ENCODE measurements around the gene COL6A3.

COL6A3 gene

DNA sequence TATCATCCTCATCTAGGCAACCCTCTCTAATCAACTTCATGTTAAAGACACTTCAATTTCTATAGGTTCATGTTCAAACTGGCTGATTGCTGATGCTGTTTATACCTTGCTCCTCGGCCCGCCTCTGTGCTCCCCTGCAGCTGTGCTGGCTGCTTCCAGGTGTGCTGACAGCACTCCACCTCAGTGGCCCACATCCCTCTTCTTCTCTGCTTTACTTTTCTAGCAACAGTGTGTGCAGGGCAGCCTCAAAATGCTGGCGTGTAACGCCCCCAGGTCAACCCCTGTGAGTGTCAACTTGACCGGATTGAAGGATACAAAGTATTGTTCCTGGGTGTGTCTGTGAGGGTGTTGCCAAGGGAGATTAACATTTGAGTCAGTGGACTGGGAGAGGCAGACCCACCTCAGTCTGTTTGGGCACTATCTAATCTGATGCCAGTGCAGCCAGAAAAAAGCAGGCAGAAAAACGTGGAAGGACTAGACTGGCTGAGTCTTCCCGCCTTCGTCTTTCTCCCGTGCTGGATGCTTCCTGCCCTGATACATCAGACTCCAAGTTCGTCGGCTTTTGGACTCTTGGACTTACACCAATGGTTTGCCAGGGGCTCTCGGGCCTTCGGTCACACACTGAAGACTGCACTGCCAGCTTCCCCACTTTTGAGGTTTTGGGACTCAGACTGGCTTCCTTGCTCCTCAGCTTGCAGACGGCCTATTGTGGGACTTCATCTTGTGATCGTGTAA, 94.7 kb downstream of the COL6A3 start:
- H3K36me3 ChIP-seq (ENCODE audit: control insufficient read depth, low read depth, low read length), result no peaks in the 10 kb centered on the region
- peaks cover 6% of the 10 kb centered on the region for H3K4me1 ChIP-seq (ENCODE audit: control insufficient read depth, low read depth, low read length)
- no peak overlapping the region for H3K4me3 ChIP-seq (ENCODE audit: low read length)
- no peak overlapping the region for H3K27ac ChIP-seq (ENCODE audit: low read length)
- H3K9me3 ChIP-seq (ENCODE audit: control insufficient read depth, low read depth, low read length), result no peaks in the 10 kb centered on the region
- no peak overlapping the region for H3K9ac ChIP-seq (ENCODE audit: low read length)
- no peaks in the 10 kb centered on the region for H3K27me3 ChIP-seq (ENCODE audit: control insufficient read depth, insufficient read depth, low read length)

DNA sequence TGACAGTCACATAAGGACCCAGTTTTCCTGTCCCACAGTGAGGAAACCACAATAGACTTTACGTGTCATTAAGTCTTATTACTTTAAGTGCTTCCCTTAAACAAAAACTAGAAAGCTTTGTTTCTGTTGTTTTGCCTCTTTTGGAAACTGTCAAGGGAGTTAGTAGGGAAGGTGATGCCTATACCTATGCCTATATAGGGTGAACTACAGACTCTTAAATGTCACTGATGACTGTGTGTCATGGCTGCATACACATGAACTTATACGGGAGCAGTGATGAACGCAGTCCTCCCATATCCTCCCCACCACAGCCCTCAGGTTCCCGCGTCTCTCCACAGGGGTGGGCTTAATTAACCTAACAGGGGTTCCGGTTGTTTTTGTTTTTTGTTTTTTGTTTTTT, 97.6 kb downstream of the COL6A3 start:
- Histone ChIP-seq H3K9me3 (ENCODE audit: control insufficient read depth, low read depth, low read length) (no peaks in the 10 kb centered on the region), H3K27me3 (ENCODE audit: control insufficient read depth, insufficient read depth, low read length) (no peaks in the 10 kb centered on the region), H3K4me1 (ENCODE audit: control insufficient read depth, low read depth, low read length) (peaks cover 6% of the 10 kb centered on the region), H3K4me3 (ENCODE audit: low read length) (no peak overlapping the region), H3K36me3 (ENCODE audit: control insufficient read depth, low read depth, low read length) (no peaks in the 10 kb centered on the region), H3K9ac (ENCODE audit: low read length) (no peak overlapping the region), H3K27ac (ENCODE audit: low read length) (no peak overlapping the region)

DNA sequence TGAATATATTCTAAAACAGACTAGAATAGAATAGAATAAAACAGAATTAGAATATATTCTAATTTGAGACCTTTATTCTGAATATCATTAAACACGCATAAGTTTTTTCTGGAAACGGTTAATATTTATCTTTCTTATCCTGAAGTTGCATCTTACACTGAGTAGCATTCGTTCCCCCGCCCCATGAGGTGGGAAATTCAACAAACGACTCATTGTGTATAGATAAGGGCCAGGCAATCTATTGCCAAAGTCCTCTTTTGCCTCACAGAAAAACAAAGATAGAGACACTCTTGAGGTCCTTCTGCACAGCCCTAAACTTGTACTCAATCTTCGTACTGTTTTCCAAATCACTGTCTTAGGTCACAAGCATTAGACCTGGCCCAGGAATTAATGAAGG, 98.1 kb downstream of the COL6A3 start:
- H3K4me3 ChIP-seq (ENCODE audit: low read length), result no peak overlapping the region
- H3K9ac ChIP-seq (ENCODE audit: low read length), result no peak overlapping the region
- H3K27me3 ChIP-seq (ENCODE audit: control insufficient read depth, insufficient read depth, low read length), result no peaks in the 10 kb centered on the region
- H3K4me1 ChIP-seq (ENCODE audit: control insufficient read depth, low read depth, low read length), result peaks cover 6% of the 10 kb centered on the region
- no peak overlapping the region for H3K27ac ChIP-seq (ENCODE audit: low read length)
- H3K36me3 ChIP-seq (ENCODE audit: control insufficient read depth, low read depth, low read length), result no peaks in the 10 kb centered on the region
- H3K9me3 ChIP-seq (ENCODE audit: control insufficient read depth, low read depth, low read length), result no peaks in the 10 kb centered on the region

DNA sequence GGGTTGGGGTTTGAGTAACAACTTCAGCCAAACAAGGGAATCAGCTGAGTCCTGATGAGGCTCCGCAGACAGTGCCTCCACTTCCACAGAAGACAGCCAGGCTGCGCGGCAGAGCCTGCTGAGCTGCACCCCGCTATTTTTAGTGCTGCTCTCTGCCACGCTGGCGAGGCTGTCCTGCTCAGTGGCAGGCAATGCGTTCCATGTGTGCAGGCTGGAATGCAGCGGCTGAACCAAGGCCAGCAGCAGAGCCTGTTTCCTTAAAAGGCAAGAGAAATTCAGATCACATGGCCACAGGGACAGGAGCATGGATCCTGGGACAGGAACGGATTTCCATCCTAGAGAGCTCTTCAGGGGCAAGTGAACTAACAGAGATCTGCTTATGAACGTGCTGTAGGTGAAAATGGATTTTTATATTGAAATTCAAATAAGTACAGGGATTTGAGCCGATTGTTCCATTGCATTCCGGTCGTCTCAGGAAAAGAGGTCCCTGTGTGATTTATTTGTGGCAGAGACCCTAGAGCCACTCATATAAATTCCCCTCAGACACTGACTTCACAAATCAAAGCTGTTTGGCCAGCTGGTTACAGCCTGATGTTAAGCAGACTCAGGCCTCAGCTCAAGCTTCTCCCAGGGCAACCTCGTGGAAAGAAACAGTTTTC, 98.7 kb downstream of the COL6A3 start:
- H3K9me3 ChIP-seq (ENCODE audit: control insufficient read depth, low read depth, low read length), result no peaks in the 10 kb centered on the region
- peaks cover 6% of the 10 kb centered on the region for H3K4me1 ChIP-seq (ENCODE audit: control insufficient read depth, low read depth, low read length)
- H3K36me3 ChIP-seq (ENCODE audit: control insufficient read depth, low read depth, low read length), result no peaks in the 10 kb centered on the region
- H3K4me3 ChIP-seq (ENCODE audit: low read length), result no peak overlapping the region
- no peak overlapping the region for H3K9ac ChIP-seq (ENCODE audit: low read length)
- H3K27me3 ChIP-seq (ENCODE audit: control insufficient read depth, insufficient read depth, low read length), result no peaks in the 10 kb centered on the region
- H3K27ac ChIP-seq (ENCODE audit: low read length), result no peak overlapping the region

DNA sequence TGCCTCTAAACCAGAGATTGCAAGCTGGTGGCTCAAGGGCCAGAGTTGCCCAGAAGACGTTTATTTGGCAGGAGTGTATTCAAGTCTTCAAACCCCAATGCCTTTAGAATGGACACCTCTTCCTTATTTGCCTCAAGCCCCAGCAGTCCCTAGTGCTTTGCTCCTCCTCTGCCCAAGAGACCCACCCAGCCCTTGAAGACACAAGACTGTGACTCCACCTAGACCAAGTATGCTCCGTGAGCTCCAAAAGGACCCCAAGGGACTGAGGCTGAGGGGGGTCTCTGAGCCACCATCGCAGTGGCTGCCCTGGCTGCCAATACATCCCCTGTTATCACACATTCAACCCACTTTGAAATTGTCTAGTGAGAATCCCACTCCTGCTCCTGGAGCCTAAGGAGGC, 99.3 kb downstream of the COL6A3 start:
- Histone ChIP-seq H3K4me3 (ENCODE audit: low read length) (no peak overlapping the region), H3K27me3 (ENCODE audit: control insufficient read depth, insufficient read depth, low read length) (no peaks in the 10 kb centered on the region), H3K9ac (ENCODE audit: low read length) (no peak overlapping the region), H3K4me1 (ENCODE audit: control insufficient read depth, low read depth, low read length) (peaks cover 6% of the 10 kb centered on the region), H3K9me3 (ENCODE audit: control insufficient read depth, low read depth, low read length) (no peaks in the 10 kb centered on the region), H3K27ac (ENCODE audit: low read length) (no peak overlapping the region), H3K36me3 (ENCODE audit: control insufficient read depth, low read depth, low read length) (no peaks in the 10 kb centered on the region)

DNA sequence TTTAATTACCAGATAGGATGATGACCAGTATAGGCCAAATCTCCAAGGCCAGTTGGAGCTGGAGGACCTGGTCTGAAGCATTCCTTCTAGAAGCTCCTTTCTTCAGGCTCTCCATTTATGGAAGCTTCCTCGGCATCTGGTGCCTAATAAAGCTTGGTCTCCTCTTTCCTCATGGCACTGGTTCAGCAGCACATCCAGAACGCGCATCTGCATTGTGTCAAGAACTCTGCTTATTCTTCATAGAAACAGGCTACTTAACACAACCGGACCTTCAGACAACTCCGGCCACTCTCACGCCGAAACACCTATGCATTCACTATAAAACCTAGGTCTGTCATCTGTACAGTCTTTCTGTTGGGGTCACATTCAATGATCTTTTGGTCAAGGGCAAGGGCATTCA, 99.8 kb downstream of the COL6A3 start:
- H3K4me3 ChIP-seq (ENCODE audit: low read length), result no peak overlapping the region
- no peaks in the 10 kb centered on the region for H3K27me3 ChIP-seq (ENCODE audit: control insufficient read depth, insufficient read depth, low read length)
- no peak overlapping the region for H3K27ac ChIP-seq (ENCODE audit: low read length)
- no peaks in the 10 kb centered on the region for H3K9me3 ChIP-seq (ENCODE audit: control insufficient read depth, low read depth, low read length)
- peaks cover 6% of the 10 kb centered on the region for H3K4me1 ChIP-seq (ENCODE audit: control insufficient read depth, low read depth, low read length)
- no peak overlapping the region for H3K9ac ChIP-seq (ENCODE audit: low read length)
- no peaks in the 10 kb centered on the region for H3K36me3 ChIP-seq (ENCODE audit: control insufficient read depth, low read depth, low read length)

DNA sequence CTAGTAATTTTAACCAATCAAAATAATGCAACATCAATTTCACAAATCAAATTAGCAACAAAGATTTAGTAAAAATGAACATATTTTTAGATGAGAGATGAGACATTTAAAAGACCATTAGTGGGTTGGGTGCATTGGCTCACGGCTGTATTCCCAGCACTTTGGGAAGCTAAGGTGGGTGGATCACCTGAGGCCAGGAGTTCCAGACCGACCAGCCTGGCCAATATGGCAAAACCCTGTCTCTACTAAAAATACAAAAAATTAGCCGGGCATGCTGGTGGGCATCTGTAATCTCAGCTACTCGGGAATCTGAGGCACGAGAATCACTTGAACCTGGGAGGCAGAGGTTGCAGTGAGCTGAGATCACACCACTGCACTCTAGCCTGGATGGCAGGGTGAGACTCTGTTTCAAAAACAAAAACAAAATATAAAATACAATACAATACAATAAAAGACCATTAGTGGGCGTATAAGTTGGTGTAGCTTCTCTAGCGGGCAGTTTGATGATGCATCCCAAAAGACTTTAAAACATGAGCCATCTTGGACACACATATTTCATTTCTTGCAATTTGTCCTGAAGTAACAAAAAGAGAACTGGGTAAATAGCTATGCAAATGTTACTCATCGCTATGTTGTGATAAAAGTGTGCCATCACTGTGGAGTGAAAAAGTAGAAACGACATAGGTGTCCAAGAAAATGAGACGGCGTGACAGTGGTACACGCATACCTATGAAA, 101.8 kb downstream of the COL6A3 start:
- Histone ChIP-seq H3K27me3 (ENCODE audit: control insufficient read depth, insufficient read depth, low read length) (no peaks in the 10 kb centered on the region), H3K9me3 (ENCODE audit: control insufficient read depth, low read depth, low read length) (no peaks in the 10 kb centered on the region), H3K4me3 (ENCODE audit: low read length) (no peak overlapping the region), H3K27ac (ENCODE audit: low read length) (no peak overlapping the region), H3K9ac (ENCODE audit: low read length) (no peak overlapping the region), H3K36me3 (ENCODE audit: control insufficient read depth, low read depth, low read length) (no peaks in the 10 kb centered on the region), H3K4me1 (ENCODE audit: control insufficient read depth, low read depth, low read length) (peaks cover 6% of the 10 kb centered on the region)

DNA sequence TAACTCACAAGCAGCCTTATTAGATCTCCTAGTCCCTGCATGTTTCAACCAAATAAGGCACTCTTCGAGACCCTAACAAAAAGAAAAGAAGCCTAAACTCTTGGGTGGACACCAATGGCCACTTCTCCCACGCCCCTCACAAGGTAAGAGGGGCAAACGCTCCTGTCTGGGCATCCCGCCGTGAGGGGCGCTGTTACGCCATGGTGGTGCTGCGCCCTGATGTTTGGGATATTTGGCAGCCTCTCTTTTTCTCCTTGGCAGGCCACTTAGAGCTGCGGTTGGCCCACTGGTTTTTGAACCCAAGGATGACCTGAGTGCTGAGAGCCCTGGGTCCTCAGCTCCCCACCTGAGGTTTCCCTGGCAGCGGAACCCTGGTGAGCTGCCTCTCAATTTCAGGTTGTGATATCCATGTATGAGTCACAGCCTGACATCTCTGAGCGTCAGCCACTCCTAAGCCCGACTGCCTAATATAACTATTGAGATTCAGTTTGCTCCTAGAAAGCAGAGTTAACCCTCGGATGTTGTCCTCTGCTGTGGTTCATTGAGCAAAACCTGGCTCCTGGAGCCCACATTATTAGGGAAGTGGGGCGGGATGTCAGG, 103.3 kb downstream of the COL6A3 start:
- Histone ChIP-seq H3K4me1 (ENCODE audit: control insufficient read depth, low read depth, low read length) (peaks cover 6% of the 10 kb centered on the region), H3K9ac (ENCODE audit: low read length) (no peak overlapping the region), H3K9me3 (ENCODE audit: control insufficient read depth, low read depth, low read length) (no peaks in the 10 kb centered on the region), H3K4me3 (ENCODE audit: low read length) (no peak overlapping the region), H3K27me3 (ENCODE audit: control insufficient read depth, insufficient read depth, low read length) (no peaks in the 10 kb centered on the region), H3K36me3 (ENCODE audit: control insufficient read depth, low read depth, low read length) (no peaks in the 10 kb centered on the region), H3K27ac (ENCODE audit: low read length) (no peak overlapping the region)

DNA sequence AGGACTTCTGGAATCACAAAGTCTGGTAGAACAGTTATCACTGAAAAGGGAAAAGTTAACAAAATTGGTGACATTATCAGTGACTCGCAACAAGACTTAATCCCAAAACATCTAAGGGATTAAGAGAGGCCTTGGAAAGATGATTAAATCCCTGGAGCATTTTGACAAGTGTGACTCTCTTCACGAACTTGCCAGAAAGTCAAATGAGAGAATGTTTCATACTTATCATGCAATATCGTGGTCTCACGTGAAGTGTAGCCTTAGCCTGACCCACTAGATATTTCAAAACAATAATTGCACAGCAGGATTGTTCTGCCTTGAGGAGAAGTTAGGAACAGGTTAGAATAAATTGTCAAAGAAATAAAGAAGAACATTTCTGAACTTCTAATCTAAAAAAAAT, 104.5 kb downstream of the COL6A3 start:
- Histone ChIP-seq H3K9ac (ENCODE audit: low read length) (no peak overlapping the region), H3K9me3 (ENCODE audit: control insufficient read depth, low read depth, low read length) (no peaks in the 10 kb centered on the region), H3K27ac (ENCODE audit: low read length) (no peak overlapping the region), H3K36me3 (ENCODE audit: control insufficient read depth, low read depth, low read length) (no peaks in the 10 kb centered on the region), H3K27me3 (ENCODE audit: control insufficient read depth, insufficient read depth, low read length) (no peaks in the 10 kb centered on the region), H3K4me3 (ENCODE audit: low read length) (no peak overlapping the region), H3K4me1 (ENCODE audit: control insufficient read depth, low read depth, low read length) (no peaks in the 10 kb centered on the region)

DNA sequence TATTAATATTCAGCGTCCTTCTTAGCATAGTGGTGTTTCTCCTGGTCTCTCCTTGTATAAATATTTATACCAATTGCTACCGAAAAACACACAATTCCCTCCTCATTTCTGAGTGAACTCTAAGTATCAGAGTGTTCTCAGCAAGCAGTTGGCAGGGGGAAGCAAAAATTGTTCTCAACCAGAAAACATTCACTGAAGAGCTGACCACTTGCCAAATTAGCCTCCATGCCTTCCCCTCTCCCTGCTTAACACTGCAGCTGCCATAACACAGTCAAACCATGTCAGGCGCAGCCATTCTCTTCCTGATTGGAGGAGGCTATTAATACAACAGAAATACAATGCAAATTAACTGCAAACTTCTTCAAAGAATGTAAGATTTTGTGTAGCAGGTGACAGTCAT, 105.0 kb downstream of the COL6A3 start:
- H3K4me3 ChIP-seq (ENCODE audit: low read length), result no peak overlapping the region
- H3K36me3 ChIP-seq (ENCODE audit: control insufficient read depth, low read depth, low read length), result no peaks in the 10 kb centered on the region
- no peaks in the 10 kb centered on the region for H3K9me3 ChIP-seq (ENCODE audit: control insufficient read depth, low read depth, low read length)
- H3K4me1 ChIP-seq (ENCODE audit: control insufficient read depth, low read depth, low read length), result no peaks in the 10 kb centered on the region
- H3K27ac ChIP-seq (ENCODE audit: low read length), result no peak overlapping the region
- no peaks in the 10 kb centered on the region for H3K27me3 ChIP-seq (ENCODE audit: control insufficient read depth, insufficient read depth, low read length)
- H3K9ac ChIP-seq (ENCODE audit: low read length), result no peak overlapping the region

DNA sequence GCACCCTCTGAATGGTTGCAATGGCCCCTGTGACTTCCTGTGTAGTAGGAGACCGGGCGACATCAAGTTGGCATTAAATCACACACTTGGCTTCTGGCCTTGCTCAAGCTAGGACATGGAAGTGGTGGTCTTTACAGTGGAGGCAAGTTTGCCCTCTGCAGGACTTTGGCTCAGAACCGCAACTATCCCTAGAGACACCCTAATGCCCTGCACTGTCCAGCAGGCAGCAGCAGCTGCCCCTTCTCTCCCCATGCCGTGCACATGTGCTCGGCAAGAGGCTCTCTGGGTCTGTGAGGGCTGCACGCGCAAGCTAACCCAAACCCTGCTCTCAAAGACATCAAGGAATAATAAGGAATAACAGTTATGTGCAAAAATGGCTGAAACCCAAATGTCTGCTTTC, 106.5 kb downstream of the COL6A3 start:
- Histone ChIP-seq H3K36me3 (ENCODE audit: control insufficient read depth, low read depth, low read length) (no peaks in the 10 kb centered on the region), H3K9ac (ENCODE audit: low read length) (no peak overlapping the region), H3K9me3 (ENCODE audit: control insufficient read depth, low read depth, low read length) (no peaks in the 10 kb centered on the region), H3K27ac (ENCODE audit: low read length) (no peak overlapping the region), H3K27me3 (ENCODE audit: control insufficient read depth, insufficient read depth, low read length) (no peaks in the 10 kb centered on the region), H3K4me3 (ENCODE audit: low read length) (no peak overlapping the region), H3K4me1 (ENCODE audit: control insufficient read depth, low read depth, low read length) (no peaks in the 10 kb centered on the region)

Measured in iPS-18a (cell line).